ENCODE measurements around the gene ETV4. TPM values are rescaled to one million over a fixed set of nuclear protein-coding genes. Genes with fewer than 3 reads are reported as not detected.

Gene ETV4
- polyA plus RNA-seq, 2 of the 4 experiments (the other 2 are of a cell fraction), result 18.5 to 39.1 TPM

DNA sequence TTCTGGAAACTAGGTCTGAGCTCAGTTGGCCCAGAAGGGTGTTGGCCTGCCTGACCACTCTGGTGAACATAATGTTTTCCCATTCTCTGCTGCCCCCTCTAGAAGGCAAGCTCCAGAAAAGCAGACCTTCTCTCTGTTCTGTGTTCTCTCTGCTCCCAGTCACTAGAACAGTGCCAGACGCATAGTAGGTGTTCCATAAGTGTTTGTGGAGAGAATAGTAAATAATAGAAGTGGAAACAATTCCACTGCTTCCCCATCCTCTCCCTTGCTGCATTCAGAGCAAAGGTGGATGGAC, 32.2 kb upstream of the ETV4 start:
- TF ChIP-seq CBX2 (IDR thresholded peaks at IDR 0.05; ENCODE audit: borderline replicate concordance, low read depth) (no peak), SREBF2 (IDR thresholded peaks at IDR 0.05) (no peak), FOSL2 (IDR thresholded peaks at IDR 0.05) (no peak), FOSL2 (CRISPR knock-in tag; IDR thresholded peaks at IDR 0.05) (no peak), JUNB (IDR thresholded peaks at IDR 0.05) (no peak), KDM5A (IDR thresholded peaks at IDR 0.05) (no peak), NR3C1 (IDR thresholded peaks at IDR 0.05) (no peak), TP53 (CRISPR knock-in tag; IDR thresholded peaks at IDR 0.05) (no peak), GATA3 (IDR thresholded peaks at IDR 0.05; ENCODE audit: borderline replicate concordance) (no peak), RCOR1 (IDR thresholded peaks at IDR 0.05; ENCODE audit: low read depth, low read length) (no peak), ESRRA (IDR thresholded peaks at IDR 0.05; ENCODE audit: borderline replicate concordance, low read length) (no peak), BHLHE40 (IDR thresholded peaks at IDR 0.05; ENCODE audit: low read depth, low read length) (no peak), EHMT2 (IDR thresholded peaks at IDR 0.05; ENCODE audit: low read depth) (no peak)
- peak overlapping the region; percentile 50 for H3K4me2 ChIP-seq
- POLR2A ChIA-PET, result interaction anchor here (0.8 to 1.8 kb wide), 2 partner anchors 96 to 209 kb away, joined by 3 to 7 read pairs; no protein-coding TSS in a partner anchor
- peak overlapping the region; percentile 52 to 78; a peak in 5 of 6 replicates for H3K27ac ChIP-seq
- no peak for FAIRE-seq
- CTCF ChIA-PET, result interaction anchor here (0.5 to 12.5 kb wide), 18 partner anchors 8 to 195 kb away, joined by 3 to 257 read pairs (median 31); partner anchors contain the start of genes DHX8 and SOST
- H3K4me1 ChIP-seq, result peaks cover 45% of the 10 kb centered on the region
- WGBS (ENCODE audit: missing lambda C conversion rate), result 77% methylated on average over 1 of the region's 1 CpG
- no peak for DNase-seq (ENCODE audit: low read depth in 1 of 2, low spot score in 1 of 2)
- H3K4me3 ChIP-seq, result no peak overlapping the region
- H3K9me3 ChIP-seq, result no peaks in the 10 kb centered on the region
- peak in 1 of 2 experiments; percentile 2; a peak in 2 of 6 replicates for ATAC-seq

DNA sequence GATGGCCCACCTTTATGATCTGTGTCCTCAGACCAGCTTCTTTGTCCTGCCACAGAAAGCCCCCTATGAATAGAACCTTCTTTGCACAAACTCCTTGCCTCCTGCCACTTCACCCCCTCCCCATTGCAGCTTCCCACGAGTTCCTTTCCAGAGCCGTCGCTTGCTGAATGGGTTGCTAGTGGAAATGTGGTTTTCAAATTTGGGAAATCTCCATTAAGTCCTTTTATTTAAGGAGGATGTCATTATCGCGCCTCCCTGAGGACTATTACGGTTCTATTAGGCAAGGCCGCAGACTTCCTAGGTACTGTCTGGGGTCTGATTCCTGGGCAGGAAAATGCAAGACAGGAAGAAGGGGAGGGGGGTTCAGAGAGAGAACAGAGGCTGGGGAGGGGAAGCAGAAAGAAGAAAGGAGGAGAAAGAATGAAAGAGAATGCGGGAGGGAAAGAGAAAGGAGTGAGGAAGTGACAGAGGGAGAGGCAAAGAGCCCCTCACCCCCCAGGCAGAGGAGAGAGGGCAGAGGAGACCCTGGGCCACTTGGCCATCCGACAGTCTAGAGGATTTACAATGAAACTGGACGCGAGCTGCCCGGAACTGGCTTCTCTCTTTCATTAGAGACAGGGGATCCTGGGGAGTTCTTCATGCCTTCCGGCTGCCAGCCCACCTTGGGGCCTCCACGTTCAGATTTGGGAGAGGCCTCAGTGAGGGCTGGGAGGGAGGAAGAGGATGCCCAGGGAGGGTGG, 31.7 kb upstream of the ETV4 start:
- Histone ChIP-seq H3K4me2 (no peak overlapping the region; the same call in 2 of the 3 replicates), H3K9me3 (no peaks in the 10 kb centered on the region), H3K4me3 (no peak overlapping the region), H3K27ac (peak overlapping the region in 1 of 2 experiments; percentile 78; a peak in 3 of 6 replicates), H3K4me1 (peaks cover 49% of the 10 kb centered on the region)
- CTCF ChIA-PET, result interaction anchor here (0.5 to 12.5 kb wide), 44 partner anchors 8 to 283 kb away, joined by 3 to 257 read pairs (median 8); partner anchors contain the start of genes CD300LG, DHX8, ETV4 and SOST
- FAIRE-seq, result no peak
- DNase-seq (ENCODE audit: low read depth in 1 of 2, low spot score in 1 of 2), result no peak
- ATAC-seq, result no peak
- 91% methylated on average over 14 of the region's 14 CpGs for WGBS (ENCODE audit: missing lambda C conversion rate)
- TF ChIP-seq EHMT2 (IDR thresholded peaks at IDR 0.05; ENCODE audit: low read depth), result no peak
- 0 out of 5 replicates have a peak, but pooled peaks of 1 of the 2 experiments have one; percentile 1 for TF ChIP-seq RAD21 (conservative IDR thresholded peaks at IDR 0.05 in 1 of 2, IDR thresholded peaks at IDR 0.05 in 1 of 2)
- POLR2A ChIA-PET, result interaction anchor here (0.8 to 1.8 kb wide), 3 partner anchors 94 to 209 kb away, joined by 3 to 7 read pairs (median 3); no protein-coding TSS in a partner anchor

DNA sequence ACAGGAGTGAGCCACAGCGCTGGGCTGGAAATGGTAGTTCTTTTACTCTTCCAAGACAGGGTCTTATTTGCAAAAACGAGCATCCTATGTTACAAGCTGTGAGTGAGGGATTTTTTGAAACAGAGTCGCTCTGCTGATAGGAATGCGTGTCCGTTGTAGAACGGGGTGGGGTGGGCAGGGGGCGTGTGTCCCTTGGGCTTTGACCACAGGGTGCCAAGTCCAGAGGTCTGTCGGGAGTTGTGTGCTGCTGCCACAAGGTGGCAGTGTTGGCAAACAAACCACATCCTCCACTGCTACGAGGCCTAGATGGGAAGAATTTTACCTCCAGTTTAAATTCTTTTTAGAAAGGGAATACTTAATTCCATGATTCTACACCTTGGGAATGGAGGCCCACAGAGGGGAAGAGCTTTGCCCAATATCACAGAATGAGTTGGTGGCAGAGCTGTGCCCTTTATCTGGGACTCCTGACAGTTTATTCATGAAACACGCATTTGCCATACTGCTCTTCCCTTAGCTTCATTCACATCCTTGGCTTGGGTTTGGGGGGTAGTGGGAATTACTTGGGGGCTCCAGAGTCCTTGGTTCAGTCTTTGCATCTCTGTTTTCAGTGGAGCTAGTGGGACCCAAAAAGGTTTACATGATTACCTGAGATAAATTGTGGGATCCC, 30.6 kb upstream of the ETV4 start:
- ChIA-PET POLR2A (interaction anchor here (0.9 to 2.2 kb wide), 3 partner anchors 95 to 209 kb away, joined by 3 to 8 read pairs (median 3); no protein-coding TSS in a partner anchor), CTCF (interaction anchor here (0.6 to 12.5 kb wide), 64 partner anchors 9 to 284 kb away, joined by 3 to 257 read pairs (median 6); partner anchors contain the start of genes ARL4D, CD300LG, DHX8 and ETV4)
- DNase-seq (ENCODE audit: low read depth in 1 of 2, low spot score in 1 of 2) (peak; percentile 76 to 80), FAIRE-seq (no peak), ATAC-seq (peak; percentile 72 to 88)
- Histone ChIP-seq H3K4me1 (peaks cover 50% of the 10 kb centered on the region), H3K9me3 (no peaks in the 10 kb centered on the region), H3K27ac (0 out of 6 replicates have a peak overlapping the region, but pooled peaks of 1 of the 2 experiments have one; percentile 17), H3K4me3 (no peak overlapping the region), H3K4me2 (peak overlapping the region; percentile 29; the same call in 1 of the 3 replicates)
- 27% methylated on average over 8 of the region's 10 CpGs for WGBS (ENCODE audit: missing lambda C conversion rate)
- TF ChIP-seq SMC3 (IDR thresholded peaks at IDR 0.05) (peak; percentile 99), HOXB13 (CRISPR knock-in tag; IDR thresholded peaks at IDR 0.05; ENCODE audit: low read depth) (no peak), EHMT2 (IDR thresholded peaks at IDR 0.05; ENCODE audit: low read depth) (no peak), RAD21 (conservative IDR thresholded peaks at IDR 0.05 in 1 of 2, IDR thresholded peaks at IDR 0.05 in 1 of 2) (peak; percentile 99), PHF8 (IDR thresholded peaks at IDR 0.05; ENCODE audit: borderline replicate concordance, low read depth) (no peak)
- TF ChIP-seq, protein P1, sequence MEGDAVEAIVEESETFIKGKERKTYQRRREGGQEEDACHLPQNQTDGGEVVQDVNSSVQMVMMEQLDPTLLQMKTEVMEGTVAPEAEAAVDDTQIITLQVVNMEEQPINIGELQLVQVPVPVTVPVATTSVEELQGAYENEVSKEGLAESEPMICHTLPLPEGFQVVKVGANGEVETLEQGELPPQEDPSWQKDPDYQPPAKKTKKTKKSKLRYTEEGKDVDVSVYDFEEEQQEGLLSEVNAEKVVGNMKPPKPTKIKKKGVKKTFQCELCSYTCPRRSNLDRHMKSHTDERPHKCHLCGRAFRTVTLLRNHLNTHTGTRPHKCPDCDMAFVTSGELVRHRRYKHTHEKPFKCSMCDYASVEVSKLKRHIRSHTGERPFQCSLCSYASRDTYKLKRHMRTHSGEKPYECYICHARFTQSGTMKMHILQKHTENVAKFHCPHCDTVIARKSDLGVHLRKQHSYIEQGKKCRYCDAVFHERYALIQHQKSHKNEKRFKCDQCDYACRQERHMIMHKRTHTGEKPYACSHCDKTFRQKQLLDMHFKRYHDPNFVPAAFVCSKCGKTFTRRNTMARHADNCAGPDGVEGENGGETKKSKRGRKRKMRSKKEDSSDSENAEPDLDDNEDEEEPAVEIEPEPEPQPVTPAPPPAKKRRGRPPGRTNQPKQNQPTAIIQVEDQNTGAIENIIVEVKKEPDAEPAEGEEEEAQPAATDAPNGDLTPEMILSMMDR (IDR thresholded peaks at IDR 0.05), result peak; percentile 99
